GM21825 (cell line): ENCODE data around the gene HSPE1.
A peak's percentile ranks its signal among the peaks of the same experiment; 100 is the strongest.
"Not testable (repeated sequence)": the region's sequence is repeated elsewhere in the genome, so short reads cannot be mapped to it uniquely, and the experiment has no call there.

Experiments
- ATAC-seq: cut with Tn5 transposase; IDR thresholded peaks from one replicate; pipeline ENCODE4 v1.9.1; 2021; ENCODE audit warnings: mild to moderate bottlenecking, moderate library complexity; ENCODE audit not compliant: unreplicated experiment

Gene HSPE1

GRCh38 chr2:197498235-197498936 lies 1.8 kb upstream of the HSPE1 start:
- ATAC-seq = no peak

GRCh38 chr2:197498937-197499593 lies 1.1 kb upstream of the HSPE1 start:
- peak; percentile 25 for ATAC-seq

- peak; percentile 4 for ATAC-seq
Observed at GRCh38 chr2:197500503-197501131, 438 bp downstream of the HSPE1 start.

GRCh38 chr2:197502201-197502600 lies 2.0 kb downstream of the HSPE1 start:
- ATAC-seq = no peak

GRCh38 chr2:197502685-197503084 lies 2.5 kb downstream of the HSPE1 start:
- ATAC-seq = no peak

GRCh38 chr2:197504000-197504399 lies 3.8 kb downstream of the HSPE1 start:
- no peak for ATAC-seq

- ATAC-seq = no peak
Observed at GRCh38 chr2:197504512-197504911, 4.3 kb downstream of the HSPE1 start.

- ATAC-seq = no peak
Observed at GRCh38 chr2:197506658-197507057, 6.5 kb downstream of the HSPE1 start.

- ATAC-seq = no peak
Observed at GRCh38 chr2:197513915-197514314, 13.7 kb downstream of the HSPE1 start.

- no peak for ATAC-seq
Observed at GRCh38 chr2:197514754-197515153, 14.6 kb downstream of the HSPE1 start.

GRCh38 chr2:197515315-197515738 lies 15.1 kb downstream of the HSPE1 start:
- peak; percentile 5 for ATAC-seq

- ATAC-seq = peak; percentile 96
Observed at GRCh38 chr2:197515739-197516392, 15.7 kb downstream of the HSPE1 start, which contains the start of gene MOB4. TSS of gene MOB4 (plus strand) at chr2:197516066. CDS start at chr2:197516087, 21 bp downstream.

- ATAC-seq = peak; percentile 10
Observed at GRCh38 chr2:197516393-197516761, 16.2 kb downstream of the HSPE1 start.

GRCh38 chr2:197517150-197517549 lies 17.0 kb downstream of the HSPE1 start:
- no peak for ATAC-seq

- ATAC-seq = no peak
Observed at GRCh38 chr2:197538412-197538811, 38.2 kb downstream of the HSPE1 start.

- ATAC-seq = no peak
Observed at GRCh38 chr2:197539734-197540133, 39.6 kb downstream of the HSPE1 start.

GRCh38 chr2:197543206-197543605 lies 43.0 kb downstream of the HSPE1 start:
- ATAC-seq = no peak

- ATAC-seq = no peak
Observed at GRCh38 chr2:197547163-197547900, 47.2 kb downstream of the HSPE1 start.

GRCh38 chr2:197548582-197548981 lies 48.4 kb downstream of the HSPE1 start:
- no peak for ATAC-seq

- not testable (repeated sequence) for ATAC-seq
Observed at GRCh38 chr2:197551260-197551659, 51.1 kb downstream of the HSPE1 start.
